ENCODE data around the gene PCID2.
A peak's percentile ranks its signal among the peaks of the same experiment; 100 is the strongest.

The PCID2 gene

DNA sequence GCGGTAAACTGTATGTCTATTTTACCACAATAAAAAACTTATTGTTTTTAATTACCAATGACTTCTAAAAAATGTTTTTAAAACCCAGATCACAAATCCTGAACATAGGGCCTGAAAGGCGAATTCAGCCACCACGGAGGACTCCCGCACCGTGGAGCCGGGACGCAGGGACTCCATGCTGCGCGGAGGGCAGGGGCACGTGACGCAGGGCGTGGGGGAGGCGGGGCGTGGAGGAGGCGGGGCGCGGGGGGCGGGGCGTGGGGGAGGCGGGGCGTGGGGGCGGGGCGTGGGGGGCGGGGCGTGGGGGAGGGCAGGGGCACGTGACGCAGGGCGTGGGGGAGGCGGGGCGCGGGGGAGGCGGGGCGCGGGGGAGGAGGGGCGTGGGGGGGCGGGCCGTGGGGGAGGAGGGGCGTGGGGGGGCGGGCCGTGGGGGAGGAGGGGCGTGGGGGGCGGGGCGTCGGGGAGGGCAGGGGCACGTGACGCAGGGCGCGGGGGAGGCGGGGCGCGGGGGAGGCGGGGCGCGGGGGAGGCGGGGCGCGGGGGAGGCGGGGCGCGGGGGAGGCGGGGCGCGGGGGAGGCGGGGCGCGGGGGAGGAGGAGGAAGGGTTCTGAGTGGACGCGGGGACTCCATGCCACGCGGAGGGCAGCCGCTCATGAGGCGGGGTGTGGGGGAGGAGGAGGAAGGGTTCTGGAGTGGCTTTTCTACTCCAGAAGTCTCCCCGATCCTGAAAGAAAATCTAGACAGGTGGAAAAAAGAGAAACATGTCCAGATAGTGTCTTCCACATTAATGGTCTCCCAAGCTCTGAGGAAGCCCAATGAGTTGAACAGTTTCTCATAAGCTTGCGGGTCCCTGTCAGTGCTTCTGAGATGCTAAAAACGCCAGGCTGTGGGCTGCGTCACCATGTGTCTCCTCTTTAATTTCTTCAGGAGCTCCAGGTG, 54.4 kb downstream of the PCID2 start:
- Histone ChIP-seq H3K4me3 (ENCODE audit: low read depth, low read length) (peak overlapping the region; percentile 47), H3K27me3 (no peaks in the 10 kb centered on the region), H3K4me1 (peaks cover 27% of the 10 kb centered on the region), H3K9me3 (no peaks in the 10 kb centered on the region; the same call in 1 of the 2 replicates), H3K36me3 (no peaks in the 10 kb centered on the region)
- peak; percentile 85 for DNase-seq
- TF ChIP-seq, protein P1, sequence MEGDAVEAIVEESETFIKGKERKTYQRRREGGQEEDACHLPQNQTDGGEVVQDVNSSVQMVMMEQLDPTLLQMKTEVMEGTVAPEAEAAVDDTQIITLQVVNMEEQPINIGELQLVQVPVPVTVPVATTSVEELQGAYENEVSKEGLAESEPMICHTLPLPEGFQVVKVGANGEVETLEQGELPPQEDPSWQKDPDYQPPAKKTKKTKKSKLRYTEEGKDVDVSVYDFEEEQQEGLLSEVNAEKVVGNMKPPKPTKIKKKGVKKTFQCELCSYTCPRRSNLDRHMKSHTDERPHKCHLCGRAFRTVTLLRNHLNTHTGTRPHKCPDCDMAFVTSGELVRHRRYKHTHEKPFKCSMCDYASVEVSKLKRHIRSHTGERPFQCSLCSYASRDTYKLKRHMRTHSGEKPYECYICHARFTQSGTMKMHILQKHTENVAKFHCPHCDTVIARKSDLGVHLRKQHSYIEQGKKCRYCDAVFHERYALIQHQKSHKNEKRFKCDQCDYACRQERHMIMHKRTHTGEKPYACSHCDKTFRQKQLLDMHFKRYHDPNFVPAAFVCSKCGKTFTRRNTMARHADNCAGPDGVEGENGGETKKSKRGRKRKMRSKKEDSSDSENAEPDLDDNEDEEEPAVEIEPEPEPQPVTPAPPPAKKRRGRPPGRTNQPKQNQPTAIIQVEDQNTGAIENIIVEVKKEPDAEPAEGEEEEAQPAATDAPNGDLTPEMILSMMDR (IDR thresholded peaks at IDR 0.05; ENCODE audit: low read depth, low read length) = no peak

DNA sequence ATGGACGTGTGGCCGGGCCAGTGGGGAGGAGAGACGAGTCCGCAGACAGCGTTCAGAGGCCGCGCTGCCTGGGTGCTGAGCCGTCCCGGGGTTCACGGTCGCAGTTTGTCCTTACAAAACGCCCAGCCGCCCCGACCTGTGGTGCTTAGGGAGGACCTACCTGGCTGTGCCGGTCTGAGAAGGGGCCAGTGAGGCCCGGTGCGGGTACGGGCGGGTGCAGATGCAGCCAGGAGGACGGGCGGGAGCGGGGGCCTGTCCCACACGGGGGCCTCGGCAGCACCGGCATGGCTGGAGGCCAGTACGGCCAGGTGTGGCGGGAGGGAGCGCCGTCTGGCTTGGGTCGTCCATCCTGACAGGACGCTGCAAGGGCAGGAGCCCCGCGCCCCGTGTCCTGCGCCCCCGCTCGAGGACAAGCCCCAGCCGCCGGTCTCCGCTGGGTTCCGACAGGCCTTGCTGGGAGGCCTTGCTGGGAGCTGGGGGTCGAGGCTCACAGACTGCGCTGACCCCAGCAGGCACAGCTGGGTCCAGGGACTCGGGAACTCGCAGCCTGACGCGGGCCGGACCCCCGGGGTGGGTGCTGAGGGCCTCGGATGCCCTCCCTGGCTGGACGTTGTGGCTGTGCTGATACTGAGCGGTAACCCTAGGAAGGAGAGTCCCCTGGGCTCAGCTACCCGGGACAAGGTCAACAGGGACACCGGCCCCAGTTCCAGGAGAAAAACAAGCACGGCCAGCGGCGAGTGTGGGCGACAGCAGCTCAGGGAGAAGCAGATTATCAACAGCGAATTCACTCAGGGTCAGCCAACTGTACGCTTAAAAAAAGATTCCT, 55.3 kb downstream of the PCID2 start:
- peaks cover 22% of the 10 kb centered on the region for H3K4me1 ChIP-seq
- TF ChIP-seq, protein P1 (IDR thresholded peaks at IDR 0.05; ENCODE audit: low read depth, low read length) = no peak
- peak overlapping the region; percentile 47 for H3K4me3 ChIP-seq (ENCODE audit: low read depth, low read length)
- H3K9me3 ChIP-seq = no peaks in the 10 kb centered on the region; the same call in 1 of the 2 replicates
- no peaks in the 10 kb centered on the region for H3K36me3 ChIP-seq
- no peak for DNase-seq
- no peaks in the 10 kb centered on the region for H3K27me3 ChIP-seq

DNA sequence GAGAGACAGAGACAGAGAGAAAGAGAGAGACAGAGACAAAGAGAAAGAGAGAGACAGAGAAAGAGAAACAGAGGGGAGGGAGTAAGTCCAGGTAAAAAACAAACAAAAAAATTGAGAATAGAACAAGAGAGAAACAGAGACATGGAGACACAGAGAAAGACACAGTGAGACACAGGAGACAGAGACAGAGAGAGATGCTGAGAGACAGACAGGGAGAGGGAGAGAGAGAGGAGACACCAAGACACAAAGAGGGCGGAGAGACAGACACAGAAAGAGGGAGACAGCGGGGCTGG, 55.8 kb downstream of the PCID2 start:
- Histone ChIP-seq H3K36me3 (no peaks in the 10 kb centered on the region), H3K4me1 (peaks cover 16% of the 10 kb centered on the region), H3K4me3 (ENCODE audit: low read depth, low read length) (no peak overlapping the region), H3K9me3 (no peaks in the 10 kb centered on the region; the same call in 1 of the 2 replicates), H3K27me3 (no peaks in the 10 kb centered on the region)
- TF ChIP-seq, protein P1 (IDR thresholded peaks at IDR 0.05; ENCODE audit: low read depth, low read length) = no peak
- no peak for DNase-seq

DNA sequence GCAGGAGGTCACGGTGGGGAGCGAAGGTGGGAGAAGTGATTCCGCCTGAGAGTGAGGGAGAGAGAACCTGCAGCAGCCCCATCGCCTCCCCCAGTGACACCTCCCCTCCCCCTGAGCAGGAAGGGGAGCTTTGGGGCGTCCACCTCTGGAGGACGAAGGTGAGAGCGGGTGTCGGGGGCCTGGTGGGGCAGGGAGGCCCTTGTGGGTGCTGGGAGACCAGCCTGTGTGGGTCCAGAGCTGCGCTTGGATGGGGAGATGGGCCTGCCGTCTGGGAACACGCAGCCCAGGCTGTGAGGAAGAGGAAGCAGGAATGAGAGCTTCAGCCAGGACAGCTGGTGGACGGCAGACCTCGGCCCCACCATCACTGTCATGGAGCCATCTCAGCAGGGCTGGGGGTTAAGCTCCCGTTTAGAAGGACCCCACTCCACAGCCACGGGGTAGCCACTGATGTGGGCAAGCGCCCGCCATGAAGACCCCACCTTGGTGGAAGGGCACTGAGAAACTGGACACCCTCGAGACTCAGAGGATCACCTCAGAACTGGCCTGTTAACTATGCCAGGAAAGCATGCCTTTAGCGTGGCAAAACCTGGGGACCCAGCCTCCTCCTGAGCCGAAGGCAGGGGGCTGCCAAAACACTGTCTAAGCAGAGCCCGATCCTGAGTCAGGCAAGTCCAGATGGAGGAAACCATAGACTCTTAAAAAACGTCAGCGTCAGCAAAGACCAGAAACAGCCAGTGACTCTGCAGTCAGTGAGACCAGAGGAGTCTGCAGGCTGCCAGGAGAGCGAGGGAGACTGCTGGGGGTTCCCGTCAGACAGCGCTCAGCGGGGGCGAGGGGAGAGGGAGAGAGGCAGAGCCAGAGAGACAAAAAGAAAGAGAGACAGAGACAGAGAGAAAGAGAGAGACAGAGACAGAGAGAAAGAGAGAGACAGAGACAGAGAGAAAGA, 56.5 kb downstream of the PCID2 start:
- no peaks in the 10 kb centered on the region; the same call in 1 of the 2 replicates for H3K9me3 ChIP-seq
- no peaks in the 10 kb centered on the region for H3K27me3 ChIP-seq
- no peaks in the 10 kb centered on the region for H3K36me3 ChIP-seq
- H3K4me1 ChIP-seq = peaks cover 11% of the 10 kb centered on the region
- H3K4me3 ChIP-seq (ENCODE audit: low read depth, low read length) = no peak overlapping the region
- no peak for DNase-seq
- TF ChIP-seq, protein P1 (IDR thresholded peaks at IDR 0.05; ENCODE audit: low read depth, low read length) = no peak

DNA sequence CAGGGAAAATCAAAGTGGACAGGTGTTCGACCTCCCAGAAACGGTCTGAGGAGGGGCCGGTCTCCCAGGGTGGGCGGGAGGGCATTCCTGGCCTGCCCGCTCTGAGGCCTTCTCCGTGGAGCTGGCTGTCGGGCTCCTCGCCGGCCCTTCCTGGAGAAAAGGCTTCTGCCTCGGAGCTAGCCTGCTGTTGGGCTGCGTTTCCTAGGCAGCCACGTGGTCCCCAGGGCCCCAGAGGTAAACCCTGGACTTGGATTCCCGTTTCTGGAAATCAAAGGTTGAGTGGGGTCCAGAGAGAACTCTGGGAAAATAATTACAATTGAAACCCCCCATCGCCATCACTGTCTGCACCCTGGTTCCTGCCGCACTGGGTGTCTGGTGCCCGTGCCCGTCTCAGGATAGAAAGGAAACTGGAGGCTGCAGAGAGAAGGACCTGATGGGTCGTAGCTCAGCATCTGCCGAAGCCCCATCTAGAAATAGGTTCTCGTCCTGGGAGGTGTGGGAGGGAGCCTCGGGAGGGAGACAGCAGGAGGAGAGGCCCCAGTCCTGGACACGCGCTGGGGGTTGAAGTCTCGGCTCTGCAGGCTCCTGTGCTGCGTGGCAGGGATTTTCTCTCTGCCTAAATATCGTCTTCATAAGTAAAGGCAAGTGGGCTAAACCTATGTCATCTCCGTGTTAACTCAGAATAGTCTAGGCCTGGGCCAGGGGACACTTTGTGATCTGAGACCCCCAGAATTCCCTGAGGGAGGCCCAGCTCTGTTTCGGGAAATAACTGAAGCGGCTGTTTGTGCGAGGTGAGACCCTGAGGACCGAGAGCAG, 57.7 kb downstream of the PCID2 start:
- H3K36me3 ChIP-seq = no peaks in the 10 kb centered on the region
- no peaks in the 10 kb centered on the region; the same call in 1 of the 2 replicates for H3K9me3 ChIP-seq
- no peak overlapping the region for H3K4me3 ChIP-seq (ENCODE audit: low read depth, low read length)
- H3K4me1 ChIP-seq = peaks cover 11% of the 10 kb centered on the region
- no peak for DNase-seq
- H3K27me3 ChIP-seq = no peaks in the 10 kb centered on the region
- TF ChIP-seq, protein P1 (IDR thresholded peaks at IDR 0.05; ENCODE audit: low read depth, low read length) = no peak

Data from BE2C (cell line).